Measurements from ENCODE around the gene CAPN13.

The CAPN13 gene

GRCh38 chr2:30722936-30723725 lies 84.1 kb downstream of the CAPN13 start:
- DNase-seq = no peak
- H3K4me2 ChIP-seq (ENCODE audit: insufficient read depth, low read length) = no peak overlapping the region
- H3K4me3 ChIP-seq (ENCODE audit: low read depth in 1 of 2, low read length in 2 of 2) = no peak overlapping the region
- H3K27me3 ChIP-seq (ENCODE audit: insufficient read depth, low read length, poor library complexity) = peaks cover 22% of the 10 kb centered on the region
- H4K20me1 ChIP-seq (ENCODE audit: insufficient read depth, low read length) = no peaks in the 10 kb centered on the region
- no peaks in the 10 kb centered on the region for H3K79me2 ChIP-seq (ENCODE audit: insufficient read depth, low read length)
- H3K9ac ChIP-seq (ENCODE audit: low read depth, low read length) = no peak overlapping the region
- TF ChIP-seq, protein P1, sequence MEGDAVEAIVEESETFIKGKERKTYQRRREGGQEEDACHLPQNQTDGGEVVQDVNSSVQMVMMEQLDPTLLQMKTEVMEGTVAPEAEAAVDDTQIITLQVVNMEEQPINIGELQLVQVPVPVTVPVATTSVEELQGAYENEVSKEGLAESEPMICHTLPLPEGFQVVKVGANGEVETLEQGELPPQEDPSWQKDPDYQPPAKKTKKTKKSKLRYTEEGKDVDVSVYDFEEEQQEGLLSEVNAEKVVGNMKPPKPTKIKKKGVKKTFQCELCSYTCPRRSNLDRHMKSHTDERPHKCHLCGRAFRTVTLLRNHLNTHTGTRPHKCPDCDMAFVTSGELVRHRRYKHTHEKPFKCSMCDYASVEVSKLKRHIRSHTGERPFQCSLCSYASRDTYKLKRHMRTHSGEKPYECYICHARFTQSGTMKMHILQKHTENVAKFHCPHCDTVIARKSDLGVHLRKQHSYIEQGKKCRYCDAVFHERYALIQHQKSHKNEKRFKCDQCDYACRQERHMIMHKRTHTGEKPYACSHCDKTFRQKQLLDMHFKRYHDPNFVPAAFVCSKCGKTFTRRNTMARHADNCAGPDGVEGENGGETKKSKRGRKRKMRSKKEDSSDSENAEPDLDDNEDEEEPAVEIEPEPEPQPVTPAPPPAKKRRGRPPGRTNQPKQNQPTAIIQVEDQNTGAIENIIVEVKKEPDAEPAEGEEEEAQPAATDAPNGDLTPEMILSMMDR (IDR thresholded peaks at IDR 0.05; ENCODE audit: borderline replicate concordance, extremely low read depth, low read length, poor library complexity, severe bottlenecking) = no peak
- no peak for TF ChIP-seq EZH2 (IDR thresholded peaks at IDR 0.05; ENCODE audit: borderline replicate concordance, low read depth, low read length, severe bottlenecking)
- H3K4me1 ChIP-seq (ENCODE audit: insufficient read depth, low read length) = no peaks in the 10 kb centered on the region
- no peak overlapping the region for H3K27ac ChIP-seq (ENCODE audit: low read length)
- ATAC-seq (ENCODE audit: insufficient read depth, low read depth) = no peak
- H2AFZ ChIP-seq (ENCODE audit: low read depth, low read length) = no peak overlapping the region
- no peaks in the 10 kb centered on the region for H3K9me3 ChIP-seq (ENCODE audit: insufficient read depth, low read length, severe bottlenecking)
- H3K36me3 ChIP-seq (ENCODE audit: insufficient read depth, low read length) = no peaks in the 10 kb centered on the region

GRCh38 chr2:30721668-30722647 lies 85.3 kb downstream of the CAPN13 start:
- DNase-seq (no peak), ATAC-seq (ENCODE audit: insufficient read depth, low read depth) (no peak)
- H3K4me2 ChIP-seq (ENCODE audit: insufficient read depth, low read length) = no peak overlapping the region
- H3K27me3 ChIP-seq (ENCODE audit: insufficient read depth, low read length, poor library complexity) = peaks cover 22% of the 10 kb centered on the region
- no peak overlapping the region for H3K4me3 ChIP-seq (ENCODE audit: low read depth in 1 of 2, low read length in 2 of 2)
- no peaks in the 10 kb centered on the region for H3K36me3 ChIP-seq (ENCODE audit: insufficient read depth, low read length)
- no peaks in the 10 kb centered on the region for H3K79me2 ChIP-seq (ENCODE audit: insufficient read depth, low read length)
- H3K4me1 ChIP-seq (ENCODE audit: insufficient read depth, low read length) = no peaks in the 10 kb centered on the region
- H3K9ac ChIP-seq (ENCODE audit: low read depth, low read length) = no peak overlapping the region
- H4K20me1 ChIP-seq (ENCODE audit: insufficient read depth, low read length) = no peaks in the 10 kb centered on the region
- H2AFZ ChIP-seq (ENCODE audit: low read depth, low read length) = no peak overlapping the region
- no peak for TF ChIP-seq EZH2 (IDR thresholded peaks at IDR 0.05; ENCODE audit: borderline replicate concordance, low read depth, low read length, severe bottlenecking)
- TF ChIP-seq, protein P1 (IDR thresholded peaks at IDR 0.05; ENCODE audit: borderline replicate concordance, extremely low read depth, low read length, poor library complexity, severe bottlenecking) = no peak
- no peaks in the 10 kb centered on the region for H3K9me3 ChIP-seq (ENCODE audit: insufficient read depth, low read length, severe bottlenecking)
- no peak overlapping the region for H3K27ac ChIP-seq (ENCODE audit: low read length)

- ATAC-seq (ENCODE audit: insufficient read depth, low read depth) = no peak
- H3K9me3 ChIP-seq (ENCODE audit: insufficient read depth, low read length, severe bottlenecking) = no peaks in the 10 kb centered on the region
These were observed 86.0 kb downstream of the CAPN13 start for GRCh38 chr2:30721241-30721640.

More at GRCh38 chr2:30721241-30721640, 86.0 kb downstream of the CAPN13 start:
- TF ChIP-seq, protein P1 (IDR thresholded peaks at IDR 0.05; ENCODE audit: borderline replicate concordance, extremely low read depth, low read length, poor library complexity, severe bottlenecking) = no peak
- no peak for TF ChIP-seq EZH2 (IDR thresholded peaks at IDR 0.05; ENCODE audit: borderline replicate concordance, low read depth, low read length, severe bottlenecking)
- no peaks in the 10 kb centered on the region for H3K4me1 ChIP-seq (ENCODE audit: insufficient read depth, low read length)
- no peak overlapping the region for H2AFZ ChIP-seq (ENCODE audit: low read depth, low read length)
- no peak for DNase-seq
- no peak overlapping the region for H3K4me2 ChIP-seq (ENCODE audit: insufficient read depth, low read length)
- no peaks in the 10 kb centered on the region for H4K20me1 ChIP-seq (ENCODE audit: insufficient read depth, low read length)
- H3K9ac ChIP-seq (ENCODE audit: low read depth, low read length) = no peak overlapping the region
- H3K79me2 ChIP-seq (ENCODE audit: insufficient read depth, low read length) = no peaks in the 10 kb centered on the region
- no peak overlapping the region for H3K27ac ChIP-seq (ENCODE audit: low read length)
- no peak overlapping the region for H3K4me3 ChIP-seq (ENCODE audit: low read depth in 1 of 2, low read length in 2 of 2)
- peaks cover 22% of the 10 kb centered on the region for H3K27me3 ChIP-seq (ENCODE audit: insufficient read depth, low read length, poor library complexity)
- no peaks in the 10 kb centered on the region for H3K36me3 ChIP-seq (ENCODE audit: insufficient read depth, low read length)
